HG03565 (cell line): ENCODE data around the gene CPSF6.
"Not testable (repeated sequence)": the region's sequence is repeated elsewhere in the genome, so short reads cannot be mapped to it uniquely, and the experiment has no call there.

Source experiments
- ATAC-seq: cut with Tn5 transposase; IDR thresholded peaks from one replicate; pipeline ENCODE4 v1.9.1; 2021; ENCODE audit warnings: mild to moderate bottlenecking, moderate library complexity; ENCODE audit not compliant: unreplicated experiment

Gene CPSF6

GRCh38 chr12:69317233-69317632 is 77.9 kb downstream of the CPSF6 start:
- not testable (repeated sequence) for ATAC-seq

DNA sequence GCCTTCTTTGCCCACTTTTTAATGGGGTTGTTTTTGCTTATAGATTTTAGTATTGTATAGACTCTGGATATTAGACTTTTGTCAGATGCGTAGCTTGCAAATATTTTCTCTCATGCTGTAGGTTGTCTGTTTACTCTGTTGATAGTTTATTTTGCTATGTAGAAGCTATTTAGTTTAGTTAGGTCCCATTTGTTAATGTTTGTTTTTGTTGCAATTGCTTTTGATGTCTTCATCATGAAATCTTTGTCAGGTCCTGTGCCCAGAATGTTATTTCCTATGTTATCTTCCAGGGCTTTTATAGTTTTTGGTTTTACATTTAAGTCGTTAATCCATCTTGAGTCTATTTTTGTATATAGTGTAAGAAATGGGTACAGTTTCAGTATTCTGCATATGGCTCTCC is 78.9 kb downstream of the CPSF6 start:
- no peak for ATAC-seq

GRCh38 chr12:69321351-69321750 is 82.0 kb downstream of the CPSF6 start:
- ATAC-seq, result no peak
